Choroid plexus epithelial cell (primary cell): ENCODE data around the gene TUBB4B.

ENCODE experiments used
- DNase-seq: peaks from one replicate; pipeline ENCODE4 v3.0.0-alpha.2; 2010; ENCODE audit warnings: low read depth
- H3K4me3 ChIP-seq: 2 replicates; pipeline ENCODE4 v1.5.1; 2011; ENCODE audit warnings: low read depth, mild to moderate bottlenecking, control low read depth, low read length, moderate library complexity
- CTCF ChIP-seq: conservative IDR thresholded peaks from 2 replicates; pipeline ENCODE4 v1.5.1; 2011; ENCODE audit warnings: low read depth, mild to moderate bottlenecking, control low read depth, inconsistent platforms, low read length, moderate library complexity

Gene TUBB4B

GRCh38 chr9:137231372-137232039 is 9.6 kb upstream of the TUBB4B start:
- TF ChIP-seq CTCF = no peak
- no peak overlapping the region for H3K4me3 ChIP-seq

GRCh38 chr9:137232101-137232500 is 9.0 kb upstream of the TUBB4B start:
- DNase-seq = no peak
- H3K4me3 ChIP-seq = no peak overlapping the region
- TF ChIP-seq CTCF = no peak

More at GRCh38 chr9:137231372-137232039, 9.6 kb upstream of the TUBB4B start:
- no peak for DNase-seq

GRCh38 chr9:137232510-137232909 is 8.6 kb upstream of the TUBB4B start:
- TF ChIP-seq CTCF = no peak
- H3K4me3 ChIP-seq = no peak overlapping the region
- DNase-seq = no peak

- no peak for TF ChIP-seq CTCF
Measured at GRCh38 chr9:137233143-137233980, 7.7 kb upstream of the TUBB4B start.

GRCh38 chr9:137234055-137234697 is 6.9 kb upstream of the TUBB4B start:
- H3K4me3 ChIP-seq = no peak overlapping the region
- TF ChIP-seq CTCF = no peak
- no peak for DNase-seq

More at GRCh38 chr9:137233143-137233980, 7.7 kb upstream of the TUBB4B start:
- no peak overlapping the region for H3K4me3 ChIP-seq
- DNase-seq = no peak

GRCh38 chr9:137234758-137235423 is 6.2 kb upstream of the TUBB4B start:
- DNase-seq = no peak
- H3K4me3 ChIP-seq = no peak overlapping the region
- no peak for TF ChIP-seq CTCF
